Esophagus squamous epithelium (tissue), 5 donors: ENCODE results near the gene ZNF564. TPM values are rescaled to one million over a fixed set of nuclear protein-coding genes. Genes with fewer than 3 reads are reported as not detected.
"Not testable (repeated sequence)": the region's sequence is repeated elsewhere in the genome, so short reads cannot be mapped to it uniquely, and the experiment has no call there.

Source experiments
- DNase-seq: peaks from one replicate; lab custom pipeline; 2025; lab: John Stamatoyannopoulos, UW
- H3K27ac ChIP-seq, 4 donors: fragments of 200-600 bp; sonication (generic); one replicate each; pipeline ENCODE4 v1.5.1; 2016 to 2019; ENCODE audit warnings: mild to moderate bottlenecking in 1 of 4
- H3K27me3 ChIP-seq, 4 donors: fragments of 200-600 bp; sonication (generic); 1 replicate in 3 of 4; 2 replicates in 1 of 4; pipeline versions ENCODE4 v1.5.1 to v1.6.0; 2017 to 2021; ENCODE audit warnings: antibody characterized with exemption in 1 of 4
- H3K36me3 ChIP-seq, 3 donors: fragments of 200-600 bp; sonication (generic); one replicate each; pipeline ENCODE4 v1.5.1; 2016 to 2019
- H3K4me1 ChIP-seq, 3 donors: fragments of 200-600 bp; sonication (generic); one replicate each; pipeline ENCODE4 v1.5.1; 2017 to 2019
- H3K4me3 ChIP-seq, 4 donors: fragments of 200-600 bp; sonication (generic); 1 replicate in 3 of 4; 2 replicates in 1 of 4; pipeline ENCODE4 v1.5.1; 2016 to 2019; ENCODE audit warnings: mild to moderate bottlenecking in 2 of 4, moderate library complexity in 1 of 4
- H3K9me3 ChIP-seq, 3 donors: fragments of 200-600 bp; sonication (generic); one replicate each; pipeline ENCODE4 v1.5.1; 2016 to 2019
- POLR2A ChIP-seq, 4 donors: fragments of 450-650 bp; IDR thresholded peaks; one replicate each; pipeline ENCODE4 v1.6.1; 2017; ENCODE audit warnings: antibody characterized with exemption in 4 of 4, mild to moderate bottlenecking in 4 of 4, moderate library complexity in 3 of 4
- WGBS, 2 donors: methylation state at CpG; one replicate each; pipeline ENCODE4 v1.1.5; 2018; 5-methylcytosine and 5-hydroxymethylcytosine counted together
- intact Hi-C: fragments of 100-400 bp; cut with DNase I; formaldehyde crosslinking; loops from one replicate; pipeline ENCODE4 v1.15.0; 2022
- total RNA-seq, 4 donors: library from RNA; depleted of rRNA; stranded (reverse); fragments of >200 nt; gene quantifications; one replicate each; pipeline ENCODE4 v1.1.0, GENCODE V29; 2016
- TF ChIP-seq, protein P1 (sequence below), 6 experiments: fragments of 450-650 bp in 4 of 6; fragments of 200-600 bp in 2 of 6; sonication (generic) in 2 of 6; IDR thresholded peaks; one replicate each; pipeline ENCODE4 v1.5.1; 2016 to 2019; ENCODE audit warnings: antibody characterized with exemption in 6 of 6, mild to moderate bottlenecking in 4 of 6, moderate library complexity in 4 of 6
- donor health status: DM: yes; HTN: yes; CAD: no.

Gene ZNF564
- total RNA-seq, 4 donors from 2014 or later, result 1.6 to 9.3 (median 4.8) TPM

DNA sequence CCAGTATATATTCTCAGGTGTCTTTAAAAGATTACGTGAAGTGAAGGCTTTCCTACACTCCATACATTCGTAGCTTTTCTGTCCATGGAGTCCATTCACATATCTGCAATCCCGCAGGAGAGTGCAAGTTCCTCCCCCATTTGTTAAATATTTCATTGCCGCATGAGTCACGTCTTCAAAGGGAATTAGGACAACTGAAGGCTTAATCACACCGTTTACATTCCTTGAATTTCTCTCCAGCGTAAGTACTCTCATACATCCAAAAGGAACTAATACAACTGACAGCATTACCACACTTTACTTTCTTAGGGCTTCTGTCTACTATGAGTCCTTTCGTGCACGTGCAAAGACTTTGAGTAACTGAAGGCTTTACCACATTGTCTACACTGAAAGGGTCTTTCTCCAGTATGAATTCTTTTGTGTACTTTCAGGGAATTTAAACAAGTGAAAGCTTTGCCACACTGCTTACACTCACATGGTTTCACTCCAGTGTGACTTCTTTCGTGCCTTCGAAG is 29.0 kb upstream of the ZNF564 start:
- peaks cover 0 to 60% (median 25%) of the 10 kb centered on the region in 3 donors for H3K9me3 ChIP-seq
- H3K36me3 ChIP-seq, result peaks cover 14 to 62% (median 23%) of the 10 kb centered on the region in 3 donors
- intact Hi-C loops, result no loop called here
- H3K27me3 ChIP-seq, result no peaks in the 10 kb centered on the region
- no peak overlapping the region for H3K4me3 ChIP-seq
- no peak overlapping the region for H3K27ac ChIP-seq
- DNase-seq, result no peak
- no peak for TF ChIP-seq POLR2A (IDR thresholded peaks at IDR 0.05)
- TF ChIP-seq, protein P1, sequence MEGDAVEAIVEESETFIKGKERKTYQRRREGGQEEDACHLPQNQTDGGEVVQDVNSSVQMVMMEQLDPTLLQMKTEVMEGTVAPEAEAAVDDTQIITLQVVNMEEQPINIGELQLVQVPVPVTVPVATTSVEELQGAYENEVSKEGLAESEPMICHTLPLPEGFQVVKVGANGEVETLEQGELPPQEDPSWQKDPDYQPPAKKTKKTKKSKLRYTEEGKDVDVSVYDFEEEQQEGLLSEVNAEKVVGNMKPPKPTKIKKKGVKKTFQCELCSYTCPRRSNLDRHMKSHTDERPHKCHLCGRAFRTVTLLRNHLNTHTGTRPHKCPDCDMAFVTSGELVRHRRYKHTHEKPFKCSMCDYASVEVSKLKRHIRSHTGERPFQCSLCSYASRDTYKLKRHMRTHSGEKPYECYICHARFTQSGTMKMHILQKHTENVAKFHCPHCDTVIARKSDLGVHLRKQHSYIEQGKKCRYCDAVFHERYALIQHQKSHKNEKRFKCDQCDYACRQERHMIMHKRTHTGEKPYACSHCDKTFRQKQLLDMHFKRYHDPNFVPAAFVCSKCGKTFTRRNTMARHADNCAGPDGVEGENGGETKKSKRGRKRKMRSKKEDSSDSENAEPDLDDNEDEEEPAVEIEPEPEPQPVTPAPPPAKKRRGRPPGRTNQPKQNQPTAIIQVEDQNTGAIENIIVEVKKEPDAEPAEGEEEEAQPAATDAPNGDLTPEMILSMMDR (IDR thresholded peaks at IDR 0.05), result no peak
- H3K4me1 ChIP-seq, result no peaks in the 10 kb centered on the region
- WGBS, 2 donors, result 79 to 82% methylated on average over 11 of the region's 11 CpGs

DNA sequence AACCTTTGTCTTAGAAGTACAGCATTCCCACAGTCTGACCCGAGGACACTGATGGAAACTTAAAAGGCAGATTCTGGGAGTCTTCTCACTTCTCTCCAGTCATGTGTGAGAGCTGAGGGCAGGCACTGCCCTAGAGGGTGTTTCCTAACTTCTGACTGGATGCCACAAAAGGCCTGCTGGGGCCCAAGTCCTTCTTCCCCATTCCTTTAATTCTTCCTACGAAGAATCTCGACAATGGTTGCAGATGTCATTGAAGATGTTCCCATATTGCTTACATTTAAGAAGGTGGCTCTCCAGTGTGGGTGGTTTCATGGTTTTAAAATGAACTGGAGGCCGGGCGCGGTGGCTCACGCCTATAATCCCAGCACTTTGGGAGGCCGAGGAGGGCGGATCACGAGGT is 27.4 kb upstream of the ZNF564 start:
- no peaks in the 10 kb centered on the region for H3K4me1 ChIP-seq
- intact Hi-C loops, result no loop called here
- peaks cover 0 to 60% (median 25%) of the 10 kb centered on the region in 3 donors for H3K9me3 ChIP-seq
- H3K27me3 ChIP-seq, result no peaks in the 10 kb centered on the region
- H3K27ac ChIP-seq, result no peak overlapping the region
- H3K4me3 ChIP-seq, result no peak overlapping the region
- H3K36me3 ChIP-seq, result peaks cover 14 to 62% (median 23%) of the 10 kb centered on the region in 3 donors
- no peak for DNase-seq
- WGBS, 2 donors, result 95 to 97% methylated on average over 3 of the region's 10 CpGs
- no peak for TF ChIP-seq POLR2A (IDR thresholded peaks at IDR 0.05)
- TF ChIP-seq, protein P1 (IDR thresholded peaks at IDR 0.05), result no peak

DNA sequence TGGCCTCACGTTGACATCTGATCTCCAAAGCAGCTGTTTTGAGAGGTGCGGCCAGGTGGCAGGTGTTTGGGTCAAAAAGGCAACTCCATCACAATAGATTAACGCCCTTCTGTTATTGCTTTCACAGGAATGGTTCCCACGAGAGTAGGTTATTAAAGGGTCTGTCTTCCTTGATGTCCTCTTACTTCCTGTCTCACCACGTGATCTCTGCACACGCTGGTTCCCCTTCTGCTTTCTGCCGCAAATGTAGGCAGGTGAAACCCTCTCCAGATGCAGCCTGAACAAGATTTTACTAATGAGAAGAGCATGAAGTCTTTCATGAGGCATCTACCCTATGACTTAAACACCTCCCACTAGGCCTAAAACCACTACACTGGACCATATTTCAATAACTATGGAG is 22.8 kb upstream of the ZNF564 start:
- WGBS, 2 donors, result 46 to 47% methylated on average over 7 of the region's 7 CpGs
- intact Hi-C loops, result no loop called here
- Histone ChIP-seq H3K4me3 (no peak overlapping the region), H3K4me1 (no peaks in the 10 kb centered on the region), H3K9me3 (peaks cover 0 to 15% (median 0%) of the 10 kb centered on the region in 3 donors), H3K27ac (no peak overlapping the region), H3K36me3 (peaks cover 0 to 17% (median 0%) of the 10 kb centered on the region in 3 donors), H3K27me3 (no peaks in the 10 kb centered on the region)
- DNase-seq, result no peak
- TF ChIP-seq POLR2A (IDR thresholded peaks at IDR 0.05), result no peak
- TF ChIP-seq, protein P1 (IDR thresholded peaks at IDR 0.05), result no peak

DNA sequence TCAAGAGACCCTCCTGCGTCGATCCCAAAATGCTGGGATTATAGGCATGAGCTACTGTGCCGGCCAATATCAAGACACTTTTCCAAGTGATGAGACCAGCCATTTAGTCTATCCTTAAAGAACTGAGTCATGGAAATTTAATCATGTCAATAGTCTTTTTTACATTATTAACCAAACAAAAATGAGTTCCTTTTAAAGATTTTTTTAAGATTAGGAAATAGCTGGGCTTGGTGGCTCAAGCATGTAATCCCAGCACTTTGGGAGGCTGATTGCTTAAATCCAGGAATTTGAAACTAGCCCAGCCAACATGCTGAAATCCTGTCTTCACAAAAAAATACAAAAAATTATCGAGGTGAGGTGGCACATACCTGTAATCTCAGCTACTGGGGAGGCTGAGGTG is 16.7 kb upstream of the ZNF564 start:
- H3K27ac ChIP-seq, result no peak overlapping the region
- H3K36me3 ChIP-seq, result no peaks in the 10 kb centered on the region
- H3K27me3 ChIP-seq, result no peaks in the 10 kb centered on the region
- intact Hi-C loops, result no loop called here
- H3K4me3 ChIP-seq, result no peak overlapping the region
- TF ChIP-seq, protein P1 (IDR thresholded peaks at IDR 0.05), result no peak
- TF ChIP-seq POLR2A (IDR thresholded peaks at IDR 0.05), result no peak
- no peaks in the 10 kb centered on the region for H3K9me3 ChIP-seq
- peaks cover 0 to 7% (median 0%) of the 10 kb centered on the region in 3 donors for H3K4me1 ChIP-seq
- no peak for DNase-seq
- WGBS, 2 donors, result 76 to 83% methylated on average over 4 of the region's 4 CpGs

DNA sequence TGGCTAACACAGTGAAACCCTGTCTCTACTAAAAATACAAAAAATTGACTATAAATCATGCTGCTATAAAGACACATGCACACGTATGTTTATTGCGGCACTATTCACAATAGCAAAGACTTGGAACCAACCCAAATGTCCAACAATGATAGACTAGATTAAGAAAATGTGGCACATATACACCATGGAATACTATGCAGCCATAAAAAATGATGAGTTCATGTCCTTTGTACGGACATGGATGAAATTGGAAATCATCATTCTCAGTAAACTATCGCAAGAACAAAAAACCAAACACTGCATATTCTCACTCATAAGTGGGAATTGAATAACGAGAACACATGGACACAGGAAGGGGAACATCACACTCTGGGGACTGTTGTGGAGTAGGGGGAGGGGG is 15.1 kb upstream of the ZNF564 start:
- intact Hi-C loops, H3K27ac ChIP-seq, H3K4me1 ChIP-seq, H3K36me3 ChIP-seq, DNase-seq, H3K4me3 ChIP-seq, H3K27me3 ChIP-seq, H3K9me3 ChIP-seq: not testable (repeated sequence)
- WGBS, 2 donors, result 84 to 100% methylated on average over 2 to 5 of the region's 5 CpGs
